Measurements from ENCODE around the gene MIEF1. TPM values are rescaled to one million over a fixed set of nuclear protein-coding genes. Genes with fewer than 3 reads are reported as not detected.

Gene MIEF1
- total RNA-seq, 2 donors from 2014 or later = 37.5 to 52.2 TPM

- Mint-ChIP-seq H3K27ac (no peak overlapping the region), H3K9me3 (no peaks in the 10 kb centered on the region), H3K36me3 (no peaks in the 10 kb centered on the region)
- ATAC-seq = no peak
- DNase-seq (ENCODE audit: low spot score in 2 of 2) = no peak
Measured at GRCh38 chr22:39468487-39469325, 33.4 kb upstream of the MIEF1 start.

- ATAC-seq (no peak), DNase-seq (ENCODE audit: low spot score in 2 of 2) (no peak)
- H3K9me3 Mint-ChIP-seq = no peaks in the 10 kb centered on the region
- H3K36me3 Mint-ChIP-seq = no peaks in the 10 kb centered on the region
- H3K27ac Mint-ChIP-seq = no peak overlapping the region
Measured at GRCh38 chr22:39469326-39469680, 32.8 kb upstream of the MIEF1 start.

- DNase-seq (ENCODE audit: low spot score in 2 of 2) (no peak), ATAC-seq (no peak)
- Mint-ChIP-seq H3K27ac (peak overlapping the region; percentile 14 to 53), H3K36me3 (no peaks in the 10 kb centered on the region), H3K9me3 (no peaks in the 10 kb centered on the region)
Measured at GRCh38 chr22:39469681-39470450, 32.2 kb upstream of the MIEF1 start.

GRCh38 chr22:39470451-39471291, 31.4 kb upstream of the MIEF1 start:
- no peak for ATAC-seq

GRCh38 chr22:39471381-39472141, 30.5 kb upstream of the MIEF1 start:
- no peak for DNase-seq (ENCODE audit: low spot score in 2 of 2)
- no peak overlapping the region for H3K27ac Mint-ChIP-seq

More at GRCh38 chr22:39470451-39471291, 31.4 kb upstream of the MIEF1 start:
- DNase-seq (ENCODE audit: low spot score in 2 of 2) = no peak
- Mint-ChIP-seq H3K27ac (peak overlapping the region in 1 of 2 donors; percentile 53), H3K9me3 (no peaks in the 10 kb centered on the region), H3K36me3 (no peaks in the 10 kb centered on the region)

GRCh38 chr22:39472570-39473556, 29.2 kb upstream of the MIEF1 start:
- no peak for ATAC-seq
- no peaks in the 10 kb centered on the region for H3K9me3 Mint-ChIP-seq
- H3K36me3 Mint-ChIP-seq = no peaks in the 10 kb centered on the region
- no peak for DNase-seq (ENCODE audit: low spot score in 2 of 2)
- peak overlapping the region in 1 of 2 donors; percentile 73 for H3K27ac Mint-ChIP-seq

More at GRCh38 chr22:39471381-39472141, 30.5 kb upstream of the MIEF1 start:
- H3K9me3 Mint-ChIP-seq = no peaks in the 10 kb centered on the region
- peak; percentile 56 to 85 for ATAC-seq
- no peaks in the 10 kb centered on the region for H3K36me3 Mint-ChIP-seq

- no peak for ATAC-seq
- H3K27ac Mint-ChIP-seq = no peak overlapping the region
- DNase-seq (ENCODE audit: low spot score in 2 of 2) = no peak
- H3K36me3 Mint-ChIP-seq = no peaks in the 10 kb centered on the region
- no peaks in the 10 kb centered on the region for H3K9me3 Mint-ChIP-seq
Measured at GRCh38 chr22:39473851-39474250, 28.2 kb upstream of the MIEF1 start.

- no peak for DNase-seq (ENCODE audit: low spot score in 2 of 2)
- Mint-ChIP-seq H3K36me3 (no peaks in the 10 kb centered on the region), H3K27ac (no peak overlapping the region), H3K9me3 (no peaks in the 10 kb centered on the region)
- no peak for ATAC-seq
Measured at GRCh38 chr22:39474351-39475111, 27.6 kb upstream of the MIEF1 start.

GRCh38 chr22:39475337-39475736, 26.8 kb upstream of the MIEF1 start:
- Mint-ChIP-seq H3K36me3 (no peaks in the 10 kb centered on the region), H3K27ac (no peak overlapping the region), H3K9me3 (no peaks in the 10 kb centered on the region)
- DNase-seq (ENCODE audit: low spot score in 2 of 2) (no peak), ATAC-seq (no peak)

GRCh38 chr22:39475902-39476301, 26.2 kb upstream of the MIEF1 start:
- Mint-ChIP-seq H3K27ac (no peak overlapping the region), H3K36me3 (no peaks in the 10 kb centered on the region), H3K9me3 (no peaks in the 10 kb centered on the region)
- DNase-seq (ENCODE audit: low spot score in 2 of 2) = no peak
- ATAC-seq = no peak

GRCh38 chr22:39476664-39477063, 25.4 kb upstream of the MIEF1 start:
- no peak overlapping the region for H3K27ac Mint-ChIP-seq
- H3K36me3 Mint-ChIP-seq = no peaks in the 10 kb centered on the region

GRCh38 chr22:39477542-39477941, 24.5 kb upstream of the MIEF1 start:
- H3K27ac Mint-ChIP-seq = no peak overlapping the region
- H3K36me3 Mint-ChIP-seq = no peaks in the 10 kb centered on the region
- ATAC-seq (no peak), DNase-seq (ENCODE audit: low spot score in 2 of 2) (no peak)
- no peaks in the 10 kb centered on the region for H3K9me3 Mint-ChIP-seq

More at GRCh38 chr22:39476664-39477063, 25.4 kb upstream of the MIEF1 start:
- no peaks in the 10 kb centered on the region for H3K9me3 Mint-ChIP-seq
- no peak for ATAC-seq
- DNase-seq (ENCODE audit: low spot score in 2 of 2) = no peak

- Mint-ChIP-seq H3K27ac (no peak overlapping the region), H3K36me3 (no peaks in the 10 kb centered on the region), H3K9me3 (no peaks in the 10 kb centered on the region)
- no peak for DNase-seq (ENCODE audit: low spot score in 2 of 2)
- no peak for ATAC-seq
Measured at GRCh38 chr22:39478441-39478850, 23.6 kb upstream of the MIEF1 start.

GRCh38 chr22:39479254-39479653, 22.8 kb upstream of the MIEF1 start:
- ATAC-seq (no peak), DNase-seq (ENCODE audit: low spot score in 2 of 2) (no peak)
- no peaks in the 10 kb centered on the region for H3K9me3 Mint-ChIP-seq
- H3K27ac Mint-ChIP-seq = no peak overlapping the region
- H3K36me3 Mint-ChIP-seq = no peaks in the 10 kb centered on the region

GRCh38 chr22:39480557-39480956, 21.5 kb upstream of the MIEF1 start:
- no peaks in the 10 kb centered on the region for H3K9me3 Mint-ChIP-seq
- H3K36me3 Mint-ChIP-seq = no peaks in the 10 kb centered on the region
- DNase-seq (ENCODE audit: low spot score in 2 of 2) (no peak), ATAC-seq (no peak)
- H3K27ac Mint-ChIP-seq = no peak overlapping the region
